HepG2 (cell line): ENCODE results near the gene NT5C1A. TPM values are rescaled to one million over a fixed set of nuclear protein-coding genes. Genes with fewer than 3 reads are reported as not detected.

Source experiments
- ATAC-seq: fragments of 200-7000 bp; cut with Tn5 transposase; 3 replicates; pipeline ENCODE4 v1.9.1; 2020; ENCODE audit warnings: mild to moderate bottlenecking, moderate library complexity
- Bru-seq: library from RNA; stranded (reverse); fragments of 400-500 nt; gene quantifications from one replicate; lab custom pipeline; 2021; lab: Mats Ljungman, UMichigan
- BruChase-seq, 2 experiments: library from RNA; stranded (reverse); fragments of 400-500 nt; gene quantifications; one replicate each; lab custom pipeline; 2021; lab: Mats Ljungman, UMichigan
- BruUV-seq: library from RNA; stranded (reverse); fragments of 400-500 nt; replicated peaks from 2 replicates; lab custom pipeline; 2021; lab: Mats Ljungman, UMichigan
- CTCF ChIA-PET: fragments of 300-600 bp; formaldehyde crosslinking; extraction: SDS; loops from one replicate; lab custom pipeline; 2021; ENCODE audit warnings: low total read pairs, inconsistent platforms, low intra/inter-chr PET ratio; lab: Yijun Ruan, JAX
- POLR2A ChIA-PET: fragments of 350-600 bp; sonication (Branson Sonifier 250); formaldehyde crosslinking; loops from one replicate; lab custom pipeline; 2020; ENCODE audit warnings: antibody characterized with exemption, inconsistent platforms; lab: Yijun Ruan, JAX
- DNase-seq: peaks from one replicate; pipeline ENCODE4 v3.0.0-alpha.2; 2015; ENCODE audit warnings: low spot score
- FAIRE-seq: peaks from 3 replicates; lab custom pipeline; 2011; peaks lifted over from hg19 to GRCh38; lab: Jason Lieb, UNC
- H2AFZ ChIP-seq: one replicate; pipeline ENCODE4 v1.6.1; 2011; ENCODE audit warnings: low read length, inconsistent platforms
- H3K27ac ChIP-seq: fragments of 300-600 bp; 3 replicates; pipeline ENCODE4 v1.8.0; 2011; ENCODE audit warnings: mixed run types, mild to moderate bottlenecking, mixed read lengths, low read length, inconsistent platforms; ENCODE audit not compliant: insufficient read depth; ENCODE audit errors: extremely low read length
- H3K27me3 ChIP-seq, 2 experiments: fragments of 200-600 bp in 1 of 2; 2 replicates in 1 of 2; 3 replicates in 1 of 2; pipeline versions ENCODE4 v1.6.0 to v1.8.0; 2011; ENCODE audit warnings: low read length in 2 of 2, mild to moderate bottlenecking in 2 of 2, moderate library complexity in 2 of 2, inconsistent platforms in 1 of 2; ENCODE audit not compliant: insufficient read depth in 2 of 2, control insufficient read depth in 1 of 2
- H3K36me3 ChIP-seq, 2 experiments: fragments of 200-600 bp in 1 of 2; replicated peaks in 1 of 2; 2 replicates in 1 of 2; 3 replicates in 1 of 2; pipeline versions ENCODE4 v1.5.1 to v1.8.0; 2011; ENCODE audit warnings: low read length in 2 of 2, inconsistent platforms in 1 of 2; ENCODE audit not compliant: insufficient read depth in 2 of 2, control insufficient read depth in 1 of 2
- H3K4me1 ChIP-seq: 2 replicates; pipeline ENCODE4 v1.5.1; 2012; ENCODE audit warnings: low read length, inconsistent platforms; ENCODE audit not compliant: insufficient read depth
- H3K4me2 ChIP-seq: 2 replicates; pipeline ENCODE4 v1.6.0; 2011; ENCODE audit warnings: low read depth, low read length, inconsistent platforms
- H3K4me3 ChIP-seq, 3 experiments: fragments of 200-600 bp in 1 of 3; sonication (generic), shearing (Covaris generic) in 1 of 3; replicated peaks in 1 of 3; 2 replicates each; pipeline ENCODE4 v1.5.1; 2011 to 2016; ENCODE audit warnings: low read length in 3 of 3, inconsistent platforms in 2 of 3, low read depth in 2 of 3, mild to moderate bottlenecking in 2 of 3, control low read depth in 1 of 3, mixed read lengths in 1 of 3; ENCODE audit not compliant: insufficient read depth in 1 of 3
- H3K79me2 ChIP-seq: one replicate; pipeline ENCODE4 v1.6.1; 2011; ENCODE audit warnings: low read length, inconsistent platforms; ENCODE audit not compliant: insufficient read depth
- H3K9ac ChIP-seq: 2 replicates; pipeline ENCODE4 v1.6.0; 2011; ENCODE audit warnings: mild to moderate bottlenecking, low read depth, low read length, inconsistent platforms; ENCODE audit not compliant: insufficient read depth
- H3K9me3 ChIP-seq: 2 replicates; pipeline ENCODE4 v1.5.1; 2012; ENCODE audit warnings: mild to moderate bottlenecking, low read length
- H4K20me1 ChIP-seq: 2 replicates; pipeline ENCODE4 v1.6.0; 2011; ENCODE audit warnings: inconsistent platforms, mild to moderate bottlenecking, low read length, moderate library complexity; ENCODE audit not compliant: insufficient read depth
- EZH2 ChIP-seq: conservative IDR thresholded peaks from 2 replicates; pipeline ENCODE4 v1.6.1; 2012; ENCODE audit warnings: mild to moderate bottlenecking, low read depth, low read length, moderate library complexity
- PRPF4 ChIP-seq: fragments of 200-400 bp; formaldehyde crosslinking; IDR thresholded peaks from 2 replicates; pipeline ENCODE4 v1.6.1; 2016; ENCODE audit warnings: low read length, low read depth; ENCODE audit not compliant: poor library complexity, severe bottlenecking
- ZBTB8A ChIP-seq: sonication (generic); formaldehyde crosslinking; IDR thresholded peaks from 2 replicates; pipeline ENCODE4 v1.4.0; 2020; ENCODE audit warnings: mild to moderate bottlenecking, low read depth, missing genetic modification reagents, borderline replicate concordance
- ZNF33B ChIP-seq: sonication (generic); formaldehyde crosslinking; IDR thresholded peaks from 2 replicates; pipeline ENCODE4 v1.5.1; 2020; ENCODE audit warnings: mild to moderate bottlenecking, missing genetic modification reagents
- ZNF670 ChIP-seq: sonication (generic); formaldehyde crosslinking; IDR thresholded peaks from 2 replicates; pipeline ENCODE4 v1.8.0; 2022; ENCODE audit warnings: mild to moderate bottlenecking, missing genetic modification reagents, borderline replicate concordance
- WGBS: methylation state at CpG from one replicate; pipeline ENCODE4 v1.1.6; 2017; ENCODE audit warnings: low lambda C conversion rate; 5-methylcytosine and 5-hydroxymethylcytosine counted together
- in situ Hi-C: cut with HindIII; loops from 2 replicates; pipeline ENCODE4 v1.10.0; 2017; ENCODE audit warnings: low pct_unique_long_range_greater_than_20kb; ENCODE audit not compliant: extremely low pct_ligation_motif_present
- intact Hi-C: fragments of 100-400 bp; cut with micrococcal nuclease; formaldehyde crosslinking; loops from one replicate; pipeline ENCODE4 v1.10.0; 2022; ENCODE audit not compliant: unreplicated experiment
- long read RNA-seq, 2 experiments: library from RNA in 1 of 2; library from polyadenylated mRNA in 1 of 2; stranded (forward) in 1 of 2; unstranded in 1 of 2; transcript quantifications; one replicate each; pipeline ENCODE4 v2.0.0, GENCODE V29; 2019 to 2022
- polyA minus RNA-seq, 3 experiments: library from RNA; depleted of rRNA, polyadenylated mRNA; stranded (reverse); fragments of >200 nt; gene quantifications; 2 replicates each; pipeline ENCODE4 v1.2.3, GENCODE V29; 2011; ENCODE audit warnings: low replicate concordance in 1 of 3
- polyA plus RNA-seq, 8 experiments: library from polyadenylated mRNA; depleted of rRNA in 3 of 8; stranded (reverse) in 7 of 8; unstranded in 1 of 8; fragments of >200 nt; fragmentation: Illumina TruSeq in 4 of 8; extraction: Trizol in 4 of 8; gene quantifications; 2 replicates each; pipeline versions ENCODE4 v1.2.1 to v1.2.3, GENCODE V29; 2011 to 2016; ENCODE audit warnings: low read depth in 4 of 8, missing spikeins in 1 of 8, mixed read lengths in 1 of 8; ENCODE audit not compliant: insufficient read depth in 1 of 8
- total RNA-seq, 5 experiments: library from RNA; depleted of rRNA; stranded (reverse); fragments of >200 nt; fragmentation: Illumina TruSeq; extraction: Trizol; gene quantifications; 2 replicates each; pipeline ENCODE4 v1.2.3, GENCODE V29; 2016; ENCODE audit warnings: low read depth in 1 of 5
- TF ChIP-seq, protein P1 (sequence below): sonication (generic); formaldehyde crosslinking; IDR thresholded peaks from 2 replicates; pipeline ENCODE4 v1.4.0; 2020; ENCODE audit warnings: missing genetic modification reagents

Gene NT5C1A
- not detected in 2 replicates for total RNA-seq (2016; rRNA removed; fragmentation: Illumina TruSeq; extraction: Trizol)
- total RNA-seq (2016; cell fraction: cytosol; rRNA removed; fragmentation: Illumina TruSeq; extraction: Trizol; ENCODE audit: low read depth) = not detected in 2 replicates
- total RNA-seq (2016; cell fraction: insoluble cytoplasmic fraction; rRNA removed; fragmentation: Illumina TruSeq; extraction: Trizol) = not detected in 2 replicates
- total RNA-seq (2016; cell fraction: membrane; rRNA removed; fragmentation: Illumina TruSeq; extraction: Trizol) = not detected in 2 replicates
- total RNA-seq (2016; cell fraction: nucleus; rRNA removed; fragmentation: Illumina TruSeq; extraction: Trizol) = not detected in 2 replicates
- not detected in 2 replicates for polyA plus RNA-seq (2011; rRNA removed)
- not detected in 2 replicates for polyA plus RNA-seq (2011; cell fraction: cytosol; rRNA removed)
- polyA plus RNA-seq (2011; cell fraction: nucleus; rRNA removed) = not detected in 2 replicates
- not detected in 2 replicates for polyA plus RNA-seq (2012)
- not detected in 2 replicates for polyA plus RNA-seq (2016; cell fraction: cytosol; fragmentation: Illumina TruSeq; extraction: Trizol; ENCODE audit: low read depth)
- not detected in 2 replicates for polyA plus RNA-seq (2016; cell fraction: insoluble cytoplasmic fraction; fragmentation: Illumina TruSeq; extraction: Trizol; ENCODE audit: low read depth)
- not detected in 2 replicates for polyA plus RNA-seq (2016; cell fraction: membrane; fragmentation: Illumina TruSeq; extraction: Trizol; ENCODE audit: low read depth)
- polyA plus RNA-seq (2016; cell fraction: nucleus; fragmentation: Illumina TruSeq; extraction: Trizol; ENCODE audit: insufficient read depth, low read depth) = not detected in 2 replicates
- not detected in 2 replicates for polyA minus RNA-seq (2011; rRNA and poly(A)+ RNA removed; ENCODE audit: low replicate concordance)
- not detected in 2 replicates for polyA minus RNA-seq (2011; cell fraction: cytosol; rRNA and poly(A)+ RNA removed)
- polyA minus RNA-seq (2011; cell fraction: nucleus; rRNA and poly(A)+ RNA removed) = not detected in 2 replicates
- Bru-seq, nascent RNA = not detected
- BruChase-seq, experiment 1, labeled RNA remaining after a 6-hour chase = not detected
- BruChase-seq, experiment 2, labeled RNA remaining after a 2-hour chase = not detected
- long read RNA-seq, experiment 1 = 0 reads
- long read RNA-seq, experiment 2 = 0 reads

- no peak for FAIRE-seq
- H3K79me2 ChIP-seq = no peaks in the 10 kb centered on the region
- ChIA-PET POLR2A (interaction anchor here (1.2 kb wide), 1 partner anchor 67 kb away, joined by 3 read pairs; no protein-coding TSS in a partner anchor), CTCF (interaction anchor here (1.1 to 1.7 kb wide), 3 partner anchors 46 to 128 kb away, joined by 3 to 8 read pairs (median 3); no protein-coding TSS in a partner anchor)
- no peak for DNase-seq
- TF ChIP-seq ZNF670 (CRISPR knock-in tag) (no peak), EZH2 (0 out of 2 replicates have a peak, but pooled peaks have one; percentile 68), PRPF4 (no peak), ZNF33B (no peak), ZBTB8A (CRISPR knock-in tag) (no peak)
- TF ChIP-seq, protein P1, sequence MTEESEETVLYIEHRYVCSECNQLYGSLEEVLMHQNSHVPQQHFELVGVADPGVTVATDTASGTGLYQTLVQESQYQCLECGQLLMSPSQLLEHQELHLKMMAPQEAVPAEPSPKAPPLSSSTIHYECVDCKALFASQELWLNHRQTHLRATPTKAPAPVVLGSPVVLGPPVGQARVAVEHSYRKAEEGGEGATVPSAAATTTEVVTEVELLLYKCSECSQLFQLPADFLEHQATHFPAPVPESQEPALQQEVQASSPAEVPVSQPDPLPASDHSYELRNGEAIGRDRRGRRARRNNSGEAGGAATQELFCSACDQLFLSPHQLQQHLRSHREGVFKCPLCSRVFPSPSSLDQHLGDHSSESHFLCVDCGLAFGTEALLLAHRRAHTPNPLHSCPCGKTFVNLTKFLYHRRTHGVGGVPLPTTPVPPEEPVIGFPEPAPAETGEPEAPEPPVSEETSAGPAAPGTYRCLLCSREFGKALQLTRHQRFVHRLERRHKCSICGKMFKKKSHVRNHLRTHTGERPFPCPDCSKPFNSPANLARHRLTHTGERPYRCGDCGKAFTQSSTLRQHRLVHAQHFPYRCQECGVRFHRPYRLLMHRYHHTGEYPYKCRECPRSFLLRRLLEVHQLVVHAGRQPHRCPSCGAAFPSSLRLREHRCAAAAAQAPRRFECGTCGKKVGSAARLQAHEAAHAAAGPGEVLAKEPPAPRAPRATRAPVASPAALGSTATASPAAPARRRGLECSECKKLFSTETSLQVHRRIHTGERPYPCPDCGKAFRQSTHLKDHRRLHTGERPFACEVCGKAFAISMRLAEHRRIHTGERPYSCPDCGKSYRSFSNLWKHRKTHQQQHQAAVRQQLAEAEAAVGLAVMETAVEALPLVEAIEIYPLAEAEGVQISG (CRISPR knock-in tag) = no peak
- H3K36me3 ChIP-seq = no peaks in the 10 kb centered on the region
- H3K9me3 ChIP-seq = no peaks in the 10 kb centered on the region
- BruUV-seq = no TSS peak
- no peaks in the 10 kb centered on the region for H4K20me1 ChIP-seq
- in situ Hi-C loops (no loop called here), intact Hi-C loops (loop anchor here (5.0 kb wide), 1 partner anchor 50 kb away; no protein-coding TSS in a partner anchor)
- no peak within 1 kb of the TSS for H2AFZ ChIP-seq
- H3K4me1 ChIP-seq = peaks cover 8% of the 10 kb centered on the region; the same call in 1 of the 2 replicates
- no peak within 1 kb of the TSS for H3K27ac ChIP-seq
- H3K4me3 ChIP-seq = peak within 1 kb of the TSS; percentile 15 to 43 (median 24); a peak in 3 of 6 replicates
- no peak within 1 kb of the TSS for H3K9ac ChIP-seq
- peak; percentile 66 for ATAC-seq
- 6% methylated on average over 26 of the region's 55 CpGs for WGBS
- H3K27me3 ChIP-seq = peaks cover 5 to 51% of the 10 kb centered on the region in 2 experiments; a peak in 4 of 5 replicates
- peak within 1 kb of the TSS; percentile 32 for H3K4me2 ChIP-seq
Observed at GRCh38 chr1:39671793-39672550, at the start of gene NT5C1A. Gene NT5C1A, minus strand, starts transcription at chr1:39672107. Its CDS starts 69 bp downstream, at chr1:39672038.
